Germinal center (tissue), 1 donor: Measurements from ENCODE around the gene CDIPT.

Experiments
- DNase-seq: peaks from one replicate; pipeline ENCODE4 v3.0.0; 2012; ENCODE audit warnings: mixed read lengths, low spot score

Gene CDIPT

GRCh38 chr16:29809850-29810698 lies 53.0 kb downstream of the CDIPT start:
- DNase-seq, result no peak

GRCh38 chr16:29809031-29809747 lies 53.8 kb downstream of the CDIPT start:
- no peak for DNase-seq
